Body of pancreas (tissue), 4 donors: ENCODE data around the gene RAB11FIP4. TPM values are rescaled to one million over a fixed set of nuclear protein-coding genes. Genes with fewer than 3 reads are reported as not detected.

Source experiments
- ATAC-seq: fragments of 150-250 bp; one replicate; pipeline ENCODE4 v1.9.1; 2016
- DNase-seq, 4 donors: peaks; one replicate each; pipeline ENCODE4 v3.0.0-alpha.2; 2019
- H3K27ac ChIP-seq, 4 donors: fragments of 200-600 bp; sonication (generic); 1 replicate in 3 of 4; 2 replicates in 1 of 4; pipeline versions ENCODE4 v1.5.1 to v1.6.1; 2016 to 2019; ENCODE audit warnings: mild to moderate bottlenecking in 1 of 4, mixed read lengths in 1 of 4, moderate library complexity in 1 of 4
- H3K27me3 ChIP-seq, 2 donors: fragments of 200-600 bp; sonication (generic); one replicate each; pipeline ENCODE4 v1.6.0; 2016; ENCODE audit warnings: mild to moderate bottlenecking in 1 of 2
- H3K36me3 ChIP-seq, 2 donors: fragments of 200-600 bp; sonication (generic); replicated peaks in 1 of 2; 2 replicates each; pipeline ENCODE4 v1.5.1; 2016; ENCODE audit warnings: low read depth in 2 of 2; ENCODE audit not compliant: insufficient read depth in 1 of 2
- H3K4me1 ChIP-seq: fragments of 200-600 bp; sonication (generic); one replicate; pipeline ENCODE4 v1.6.0; 2016
- H3K4me3 ChIP-seq, 2 donors: fragments of 200-600 bp; sonication (generic); 1 replicate in 1 of 2; 2 replicates in 1 of 2; pipeline ENCODE4 v1.5.1; 2016 to 2019
- H3K9me3 ChIP-seq, 3 donors: fragments of 200-600 bp; sonication (generic); 1 replicate in 2 of 3; 2 replicates in 1 of 3; pipeline ENCODE4 v1.5.1; 2016
- POLR2A ChIP-seq, 3 donors: fragments of 450-650 bp; IDR thresholded peaks; one replicate each; pipeline ENCODE4 v1.6.1; 2016; ENCODE audit warnings: antibody characterized with exemption in 3 of 3, mild to moderate bottlenecking in 2 of 3
- WGBS, 2 donors: methylation state at CpG; one replicate each; pipeline ENCODE4 v1.1.5; 2017; 5-methylcytosine and 5-hydroxymethylcytosine counted together
- intact Hi-C: fragments of 100-400 bp; cut with DNase I; formaldehyde crosslinking; loops from one replicate; pipeline ENCODE4 v1.15.1; 2023
- total RNA-seq, 2 donors: library from RNA; depleted of rRNA; stranded (reverse); fragments of >200 nt; gene quantifications; one replicate each; pipeline ENCODE4 v1.1.0, GENCODE V29; 2016
- TF ChIP-seq, protein P1 (sequence below), 7 experiments: fragments of 450-650 bp in 4 of 7; fragments of 200-600 bp in 3 of 7; sonication (generic) in 3 of 7; IDR thresholded peaks; one replicate each; pipeline ENCODE4 v1.5.1; 2016 to 2019; ENCODE audit warnings: antibody characterized with exemption in 7 of 7

RAB11FIP4 gene
- total RNA-seq, 2 donors from 2014 or later: 37.2 to 38.7 TPM

DNA sequence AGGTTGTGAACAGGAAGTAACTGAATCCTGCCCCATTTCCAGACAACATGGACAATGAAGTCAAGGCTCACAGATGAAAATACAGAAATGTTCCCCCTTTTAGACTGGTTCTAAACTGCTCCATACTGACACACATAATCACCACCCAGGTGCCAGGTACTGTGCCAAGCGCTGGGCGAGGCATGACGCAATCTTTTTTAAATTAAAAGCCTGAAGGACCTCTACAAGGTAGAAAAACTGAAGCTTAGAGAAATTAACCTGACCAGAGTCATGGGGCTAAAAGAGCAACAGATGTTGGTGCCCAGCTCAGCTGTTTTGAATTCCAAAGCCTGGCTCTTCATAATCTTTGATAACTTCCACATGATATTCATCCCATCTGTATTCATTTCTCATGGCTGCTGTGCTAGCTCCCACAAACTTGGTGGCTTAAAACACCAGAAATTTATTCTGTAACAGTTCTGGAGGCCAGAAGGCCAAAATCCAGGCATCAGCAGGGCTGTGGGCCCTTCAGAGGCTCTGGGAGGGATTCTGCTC is 4.9 kb upstream of the RAB11FIP4 start:
- TF ChIP-seq POLR2A (IDR thresholded peaks at IDR 0.05): no peak
- TF ChIP-seq, protein P1, sequence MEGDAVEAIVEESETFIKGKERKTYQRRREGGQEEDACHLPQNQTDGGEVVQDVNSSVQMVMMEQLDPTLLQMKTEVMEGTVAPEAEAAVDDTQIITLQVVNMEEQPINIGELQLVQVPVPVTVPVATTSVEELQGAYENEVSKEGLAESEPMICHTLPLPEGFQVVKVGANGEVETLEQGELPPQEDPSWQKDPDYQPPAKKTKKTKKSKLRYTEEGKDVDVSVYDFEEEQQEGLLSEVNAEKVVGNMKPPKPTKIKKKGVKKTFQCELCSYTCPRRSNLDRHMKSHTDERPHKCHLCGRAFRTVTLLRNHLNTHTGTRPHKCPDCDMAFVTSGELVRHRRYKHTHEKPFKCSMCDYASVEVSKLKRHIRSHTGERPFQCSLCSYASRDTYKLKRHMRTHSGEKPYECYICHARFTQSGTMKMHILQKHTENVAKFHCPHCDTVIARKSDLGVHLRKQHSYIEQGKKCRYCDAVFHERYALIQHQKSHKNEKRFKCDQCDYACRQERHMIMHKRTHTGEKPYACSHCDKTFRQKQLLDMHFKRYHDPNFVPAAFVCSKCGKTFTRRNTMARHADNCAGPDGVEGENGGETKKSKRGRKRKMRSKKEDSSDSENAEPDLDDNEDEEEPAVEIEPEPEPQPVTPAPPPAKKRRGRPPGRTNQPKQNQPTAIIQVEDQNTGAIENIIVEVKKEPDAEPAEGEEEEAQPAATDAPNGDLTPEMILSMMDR (IDR thresholded peaks at IDR 0.05): no peak
- intact Hi-C loops: no loop called here
- 56 to 75% methylated on average over 3 of the region's 3 CpGs for WGBS, 2 donors

DNA sequence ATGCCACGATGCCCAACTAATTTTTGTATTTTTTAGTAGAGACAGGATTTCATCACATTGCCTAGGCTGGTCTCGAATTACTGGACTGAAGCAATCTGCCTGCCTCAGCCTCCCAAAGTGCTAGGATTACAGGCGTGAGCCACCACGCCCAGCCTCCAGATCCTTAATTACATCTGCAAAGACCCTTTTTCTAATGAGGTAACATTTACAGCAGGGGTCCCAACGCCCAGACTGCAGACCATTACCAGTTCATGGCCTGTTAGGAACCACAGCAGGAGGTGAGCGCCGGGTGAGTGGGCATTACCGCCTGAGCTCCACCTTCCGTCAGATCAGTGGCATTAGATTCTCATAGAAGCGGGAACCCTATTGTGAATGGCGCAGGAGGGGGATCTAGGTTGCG is 4.0 kb upstream of the RAB11FIP4 start:
- intact Hi-C loops: no loop called here

More for the DNA sequence above, 4.9 kb upstream of the RAB11FIP4 start:
- Histone ChIP-seq H3K27me3 (no peaks in the 10 kb centered on the region), H3K36me3 (no peaks in the 10 kb centered on the region), H3K27ac (no peak overlapping the region), H3K4me3 (no peak overlapping the region), H3K4me1 (peaks cover 4% of the 10 kb centered on the region), H3K9me3 (no peaks in the 10 kb centered on the region)
- ATAC-seq: no peak
- no peak for DNase-seq

DNA sequence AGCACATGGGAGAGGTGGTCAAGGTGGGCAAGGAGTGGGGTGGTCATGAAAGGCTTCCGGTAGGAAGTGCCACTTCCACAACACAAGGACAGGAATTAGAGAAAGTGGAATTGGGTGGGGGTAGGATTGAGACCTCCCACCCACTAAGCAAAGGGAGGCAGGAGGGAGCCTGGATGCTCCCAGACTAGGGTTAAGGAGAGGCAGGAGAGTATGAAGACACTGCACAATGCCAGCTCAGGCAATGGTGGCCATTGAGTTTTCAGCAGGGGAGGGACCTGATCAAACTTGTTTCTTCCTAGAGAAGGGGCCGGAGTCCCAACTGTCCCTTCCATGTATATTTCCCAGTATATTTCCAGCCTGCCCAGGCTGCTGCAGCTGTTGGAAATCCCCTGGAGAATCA is 3.1 kb upstream of the RAB11FIP4 start:
- Histone ChIP-seq H3K27me3 (peaks cover 0 to 4% of the 10 kb centered on the region in 2 donors), H3K4me3 (no peak overlapping the region), H3K27ac (no peak overlapping the region), H3K36me3 (no peaks in the 10 kb centered on the region), H3K4me1 (peaks cover 10% of the 10 kb centered on the region), H3K9me3 (no peaks in the 10 kb centered on the region)
- intact Hi-C loops: no loop called here
- DNase-seq (no peak), ATAC-seq (no peak)
- WGBS, 2 donors: 71 to 82% methylated on average over 2 of the region's 2 CpGs
- TF ChIP-seq POLR2A (IDR thresholded peaks at IDR 0.05): no peak
- TF ChIP-seq, protein P1 (IDR thresholded peaks at IDR 0.05): no peak

More for the DNA sequence above, 4.0 kb upstream of the RAB11FIP4 start:
- H3K36me3 ChIP-seq: no peaks in the 10 kb centered on the region
- TF ChIP-seq, protein P1 (IDR thresholded peaks at IDR 0.05): no peak
- TF ChIP-seq POLR2A (IDR thresholded peaks at IDR 0.05): no peak
- H3K27ac ChIP-seq: no peak overlapping the region
- DNase-seq (no peak), ATAC-seq (no peak)
- H3K27me3 ChIP-seq: peaks cover 0 to 4% of the 10 kb centered on the region in 2 donors
- H3K4me3 ChIP-seq: no peak overlapping the region
- H3K9me3 ChIP-seq: no peaks in the 10 kb centered on the region
- H3K4me1 ChIP-seq: peaks cover 10% of the 10 kb centered on the region
- WGBS, 2 donors: 71 to 76% methylated on average over 12 of the region's 12 CpGs

DNA sequence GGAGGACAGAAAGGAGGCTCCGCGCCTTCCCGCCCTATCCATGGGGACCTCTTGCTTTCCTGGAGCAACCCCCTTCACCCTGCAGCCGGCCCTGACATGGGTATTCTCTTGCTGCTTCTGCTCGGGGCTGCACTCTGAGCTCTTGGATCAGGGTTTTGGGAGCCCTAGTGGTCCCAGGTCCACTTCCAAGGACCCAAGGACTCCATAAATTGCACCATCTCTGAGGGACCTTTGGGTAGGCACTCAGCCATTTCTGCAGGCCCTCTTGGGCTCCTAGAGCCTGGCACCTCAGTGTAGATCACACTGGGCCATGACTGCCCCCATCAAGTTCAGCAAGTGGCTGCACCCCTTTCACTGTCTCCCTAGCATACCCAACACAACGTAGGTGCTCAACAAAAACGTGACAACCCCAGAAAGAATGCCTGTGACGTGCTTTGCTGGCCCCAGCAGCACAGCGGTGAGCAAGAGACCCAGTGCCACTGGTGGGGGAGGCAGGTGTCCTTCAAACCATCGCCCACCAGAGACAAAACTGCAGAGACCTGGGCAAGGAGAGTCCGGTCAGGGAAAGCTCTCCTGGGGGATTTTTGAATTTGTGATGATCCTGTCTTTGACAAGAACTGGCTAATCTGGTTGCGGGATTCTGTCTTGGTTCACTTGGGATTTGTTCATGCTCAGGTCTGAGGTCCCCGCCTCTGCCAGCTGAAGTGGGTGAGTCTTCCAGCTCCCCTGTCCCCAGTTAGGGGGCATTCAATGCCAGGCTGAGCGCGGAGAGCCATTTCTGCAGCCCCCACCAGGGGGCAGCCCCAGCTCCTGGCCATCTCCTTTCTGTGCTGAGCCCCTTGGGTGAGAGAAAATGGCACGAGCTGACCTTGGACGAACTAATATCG is 2.5 kb upstream of the RAB11FIP4 start:
- no peak for ATAC-seq
- WGBS, 2 donors: 28 to 44% methylated on average over 11 to 18 of the region's 18 CpGs
- H3K4me1 ChIP-seq: peaks cover 10% of the 10 kb centered on the region

More for the DNA sequence above, 2.5 kb upstream of the RAB11FIP4 start:
- H3K36me3 ChIP-seq: no peaks in the 10 kb centered on the region
- peak in 2 of 4 donors; percentile 18 to 32 for DNase-seq
- H3K27me3 ChIP-seq: peaks cover 0 to 4% of the 10 kb centered on the region in 2 donors
- H3K4me3 ChIP-seq: no peak overlapping the region
- no peak overlapping the region for H3K27ac ChIP-seq
- intact Hi-C loops: no loop called here
- TF ChIP-seq, protein P1 (IDR thresholded peaks at IDR 0.05): peak; percentile 40 to 54 (median 46)
- no peak for TF ChIP-seq POLR2A (IDR thresholded peaks at IDR 0.05)
- H3K9me3 ChIP-seq: no peaks in the 10 kb centered on the region
